Measurements from ENCODE around the gene PLCB2.

PLCB2 gene

DNA sequence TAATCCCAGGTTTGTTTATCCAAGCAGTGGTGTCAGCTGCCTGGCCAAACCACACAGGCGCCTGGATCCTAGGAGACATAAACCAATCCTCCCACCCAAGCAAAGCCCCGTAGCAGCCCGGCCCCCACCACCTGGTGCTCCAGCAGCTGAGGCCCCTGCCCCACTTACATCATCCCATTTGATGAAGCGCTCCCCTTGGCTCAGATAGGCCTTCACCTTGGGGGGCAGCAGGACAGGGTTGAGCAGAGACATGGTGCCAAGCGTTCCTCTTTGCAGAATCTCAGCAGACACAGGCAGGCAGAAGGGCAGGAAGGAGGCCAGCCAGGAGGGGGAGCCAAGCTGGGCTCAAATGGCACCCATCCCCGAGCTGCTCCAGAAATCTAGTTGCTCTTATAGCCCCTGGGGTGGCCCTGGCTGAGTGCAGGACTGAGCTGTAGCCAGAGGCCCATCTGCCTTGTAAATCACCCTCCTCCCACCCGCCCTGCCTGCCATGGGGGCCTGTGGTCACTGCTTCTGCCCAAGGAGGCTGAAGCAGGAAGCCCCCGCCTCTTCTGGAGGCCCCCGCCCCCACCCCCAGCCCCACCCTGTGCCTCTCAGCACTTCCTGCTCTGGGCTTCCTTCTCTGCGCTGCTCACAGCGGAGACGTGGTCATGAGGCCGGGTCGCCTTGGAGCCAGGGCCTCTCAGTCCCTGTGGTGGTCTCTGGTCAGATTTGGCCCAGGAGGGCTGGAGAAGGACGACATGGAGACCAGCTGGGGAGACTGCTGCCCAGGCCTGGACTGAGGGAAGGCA lies at the start of gene PLCB2:
TSS of gene PLCB2 (minus strand) at position 515 of the 791 bp plus-strand sequence. CDS start at position 252, 263 bp downstream.
- no peak for DNase-seq (ENCODE audit: low read depth)

DNA sequence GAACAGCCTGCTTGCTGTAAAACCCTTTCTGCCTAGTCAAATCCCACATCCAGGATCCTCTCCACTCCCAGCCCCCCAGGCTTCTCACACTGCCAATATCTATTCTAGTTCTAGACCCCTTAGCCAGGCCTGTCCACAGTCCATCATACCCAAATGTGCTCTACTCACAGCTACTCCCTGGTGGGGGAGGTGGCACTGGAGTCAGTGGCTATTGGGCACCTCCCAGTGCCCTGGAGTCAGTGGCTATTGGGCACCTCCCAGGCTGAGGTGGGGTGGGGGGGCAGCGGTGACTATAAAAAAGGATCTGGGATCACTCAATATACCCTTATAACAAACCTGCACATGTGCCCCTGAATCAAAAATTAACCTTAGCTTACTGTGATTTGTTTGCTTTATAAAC lies 49.5 kb upstream of the PLCB2 start:
- DNase-seq (ENCODE audit: low read depth): no peak

- DNase-seq (ENCODE audit: low read depth): no peak
Observed at GRCh38 chr15:40355976-40356585, 48.3 kb upstream of the PLCB2 start.

GRCh38 chr15:40354408-40355171 lies 46.9 kb upstream of the PLCB2 start:
- DNase-seq (ENCODE audit: low read depth): no peak

- DNase-seq (ENCODE audit: low read depth): no peak
Observed at GRCh38 chr15:40353697-40354096, 46.0 kb upstream of the PLCB2 start.

GRCh38 chr15:40352281-40352901 lies 44.7 kb upstream of the PLCB2 start:
- DNase-seq (ENCODE audit: low read depth): no peak

- no peak for DNase-seq (ENCODE audit: low read depth)
Observed at GRCh38 chr15:40349163-40349562, 41.4 kb upstream of the PLCB2 start.

GRCh38 chr15:40348474-40348870 lies 40.7 kb upstream of the PLCB2 start:
- no peak for DNase-seq (ENCODE audit: low read depth)

- no peak for DNase-seq (ENCODE audit: low read depth)
Observed at GRCh38 chr15:40347559-40348473, 40.1 kb upstream of the PLCB2 start.

DNA sequence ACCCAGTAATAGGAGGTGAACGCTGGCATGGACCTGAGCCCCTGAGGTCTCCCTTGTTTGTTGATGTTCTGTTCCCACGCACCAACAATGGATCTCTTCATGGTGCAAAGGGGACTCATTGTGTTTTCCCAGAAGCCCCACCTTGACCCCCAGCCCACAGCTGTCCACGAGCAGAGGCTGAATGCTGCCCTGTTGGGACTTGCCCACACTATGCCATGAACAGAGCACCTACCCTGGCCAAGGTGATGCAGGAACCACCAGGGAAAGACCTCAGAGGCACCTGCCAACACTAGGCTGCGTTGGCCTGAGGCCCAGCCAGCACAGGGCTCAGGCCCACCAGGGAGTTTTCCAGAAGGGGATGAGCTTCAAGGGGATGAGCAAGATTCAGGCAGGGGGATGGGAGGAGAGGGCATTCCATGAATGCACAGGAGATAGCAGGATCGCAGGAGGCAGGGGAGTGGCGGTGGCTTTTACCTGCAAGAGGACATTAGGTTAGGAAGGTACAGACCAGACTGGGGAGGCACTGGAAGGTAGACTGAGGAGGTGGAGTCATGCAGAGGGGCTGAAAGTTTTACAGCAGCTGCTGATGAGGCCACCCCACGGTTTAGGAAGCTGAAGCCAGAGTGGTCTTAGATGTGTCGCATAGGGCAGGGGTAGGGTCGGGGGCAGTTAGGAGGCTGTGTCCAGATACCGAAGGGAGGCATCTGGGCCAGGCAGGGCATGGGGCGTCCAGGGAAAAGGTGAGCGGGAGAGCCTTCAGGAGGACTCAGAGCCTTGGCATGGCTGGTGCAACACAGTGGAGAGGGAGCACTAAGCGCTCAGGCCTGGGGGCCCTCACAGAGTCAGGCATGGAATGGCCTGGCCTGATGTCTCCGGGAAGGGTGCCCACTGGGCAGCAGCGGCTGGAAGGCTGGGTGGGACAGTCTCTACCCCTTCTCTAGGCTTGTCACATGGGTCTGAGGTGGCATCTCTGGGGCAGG lies 39.1 kb upstream of the PLCB2 start:
- DNase-seq (ENCODE audit: low read depth): no peak

GRCh38 chr15:40345867-40346578 lies 38.3 kb upstream of the PLCB2 start:
- DNase-seq (ENCODE audit: low read depth): no peak

- DNase-seq (ENCODE audit: low read depth): no peak
Observed at GRCh38 chr15:40345225-40345866, 37.6 kb upstream of the PLCB2 start.

DNA sequence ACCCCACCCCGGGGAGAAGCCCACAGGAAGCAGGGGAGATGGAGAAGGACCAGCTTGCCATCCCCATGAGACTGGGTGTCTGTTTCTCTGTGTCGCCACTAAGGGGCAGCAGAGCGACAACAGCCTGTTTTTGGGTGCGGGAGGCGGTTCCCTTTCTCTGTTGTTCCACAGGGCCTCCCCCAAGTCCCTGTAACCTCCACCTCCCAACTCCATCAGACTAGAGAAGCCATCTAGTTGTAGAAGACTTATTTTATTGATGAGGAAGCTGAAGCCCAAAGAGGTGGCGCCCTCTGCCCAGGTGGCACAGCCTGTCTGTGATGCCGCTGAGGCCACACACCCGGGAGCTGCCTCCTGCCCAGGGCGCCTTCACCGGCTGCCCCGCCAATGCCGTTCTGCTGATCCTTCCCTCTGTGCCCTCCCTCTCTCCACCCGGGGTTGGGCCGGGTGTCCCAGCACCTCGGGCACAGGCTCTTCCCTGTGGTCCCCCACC lies 36.9 kb upstream of the PLCB2 start:
- DNase-seq (ENCODE audit: low read depth): no peak

DNA sequence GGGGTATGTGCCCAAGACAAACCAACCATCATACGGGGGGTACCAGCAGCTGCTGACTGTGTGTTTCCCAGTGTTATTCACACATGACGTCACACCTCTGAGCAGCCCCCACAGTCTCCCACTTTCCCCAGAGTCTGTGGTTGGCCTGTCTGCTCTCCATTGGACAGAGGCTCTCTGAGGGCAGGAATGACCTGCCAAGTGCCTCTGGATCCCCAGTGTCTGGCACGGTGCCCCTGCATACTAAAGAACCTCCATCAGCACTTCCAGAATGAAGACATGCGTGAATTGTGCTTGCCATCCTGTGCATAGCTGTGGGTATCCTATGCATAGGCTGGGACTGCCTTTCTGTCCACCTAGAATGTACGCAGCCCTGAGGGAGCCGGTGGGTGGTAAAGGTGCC lies 36.5 kb upstream of the PLCB2 start:
- DNase-seq (ENCODE audit: low read depth): no peak

DNA sequence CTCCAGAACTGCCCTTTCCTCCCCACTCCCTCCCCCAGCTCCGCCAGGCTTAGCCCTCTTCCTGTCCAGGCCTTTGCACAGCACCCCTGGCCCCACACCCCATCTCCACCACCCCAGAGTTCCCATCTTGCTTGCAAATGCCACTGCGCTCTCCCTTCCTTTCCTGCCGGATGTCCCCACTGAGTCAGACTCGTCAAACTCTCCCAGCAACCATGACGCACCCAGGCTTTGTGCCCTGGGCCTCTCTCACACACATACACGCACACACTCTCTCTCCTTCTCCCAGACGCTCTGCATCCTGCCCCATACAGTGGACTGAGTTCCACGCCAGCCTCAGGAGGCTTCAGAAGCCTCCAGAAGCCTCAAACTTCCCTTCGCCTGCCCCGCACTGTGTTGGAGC lies 35.8 kb upstream of the PLCB2 start:
- DNase-seq (ENCODE audit: low read depth): peak; percentile 94

GRCh38 chr15:40342416-40343320 lies 34.9 kb upstream of the PLCB2 start:
- no peak for DNase-seq (ENCODE audit: low read depth)

- DNase-seq (ENCODE audit: low read depth): no peak
Observed at GRCh38 chr15:40340740-40341400, 33.1 kb upstream of the PLCB2 start, which contains the start of gene CCDC9B. Gene CCDC9B (minus strand): TSS chr15:40340939. CDS start chr15:40340819, 120 bp downstream.

All from HS-27A (cell line).